Neuron (in vitro differentiated cells): ENCODE data around the gene SST.
"Not testable (repeated sequence)": the region's sequence is repeated elsewhere in the genome, so short reads cannot be mapped to it uniquely, and the experiment has no call there.

Source experiments
- H2AFZ ChIP-seq: one replicate; pipeline ENCODE4 v1.6.1; 2013; ENCODE audit warnings: low read depth, mild to moderate bottlenecking, inconsistent platforms, low read length, moderate library complexity
- H3K27me3 ChIP-seq: one replicate; pipeline ENCODE4 v1.6.1; 2013; ENCODE audit warnings: low read length; ENCODE audit not compliant: insufficient read depth
- H3K36me3 ChIP-seq: one replicate; pipeline ENCODE4 v1.6.1; 2013; ENCODE audit warnings: low read length; ENCODE audit not compliant: insufficient read depth
- H3K4me1 ChIP-seq: one replicate; pipeline ENCODE4 v1.6.1; 2013; ENCODE audit warnings: low read length; ENCODE audit not compliant: insufficient read depth
- H3K4me3 ChIP-seq: 2 replicates; pipeline ENCODE4 v1.5.1; 2013; ENCODE audit warnings: mild to moderate bottlenecking, low read length, moderate library complexity
- H3K9me3 ChIP-seq: one replicate; pipeline ENCODE4 v1.6.1; 2013; ENCODE audit warnings: low read length

SST gene

DNA sequence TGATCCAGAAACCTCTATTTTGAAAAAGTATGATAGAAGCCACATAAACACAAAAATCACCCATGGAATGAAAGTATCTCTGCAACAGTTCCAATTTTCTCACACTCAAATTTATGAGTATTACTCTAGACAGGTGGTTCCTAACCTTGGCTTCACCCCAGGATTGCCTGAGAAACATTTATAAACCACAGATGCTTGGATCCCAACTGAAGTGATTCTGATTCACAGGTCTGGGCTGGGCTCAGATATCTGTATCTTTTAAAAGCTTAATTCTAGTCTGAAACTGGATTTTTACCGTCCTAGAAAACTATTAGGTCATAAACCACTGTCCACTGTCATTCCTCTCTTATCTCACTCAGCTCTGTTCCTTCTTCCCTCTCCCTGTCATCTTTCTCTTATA lies 7.4 kb upstream of the SST start:
- no peak overlapping the region for H2AFZ ChIP-seq
- H3K36me3 ChIP-seq, result no peaks in the 10 kb centered on the region
- peaks cover 11% of the 10 kb centered on the region for H3K27me3 ChIP-seq
- H3K4me3 ChIP-seq, result no peak overlapping the region
- H3K4me1 ChIP-seq, result no peaks in the 10 kb centered on the region
- H3K9me3 ChIP-seq, result no peaks in the 10 kb centered on the region

DNA sequence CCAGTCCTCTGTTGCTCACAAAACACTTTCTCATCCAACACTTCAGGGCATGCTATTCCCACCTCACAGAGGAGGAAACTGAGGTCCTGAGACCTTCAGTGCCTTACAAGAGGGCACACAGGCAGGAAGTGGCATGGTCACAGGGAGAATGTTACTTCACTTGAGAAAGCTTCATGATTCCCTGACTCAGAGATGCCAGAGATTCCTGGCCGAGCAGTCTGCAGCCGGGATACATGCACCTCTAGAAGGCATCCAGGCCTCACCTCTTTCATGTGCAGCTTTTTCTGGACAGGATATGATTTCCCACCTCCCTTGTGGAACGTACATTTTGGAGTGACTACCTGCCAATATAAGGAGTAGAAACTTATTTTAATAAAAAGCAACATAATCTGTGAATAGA lies 2.8 kb upstream of the SST start:
- Histone ChIP-seq H3K36me3 (no peaks in the 10 kb centered on the region), H3K9me3 (no peaks in the 10 kb centered on the region), H3K4me1 (no peaks in the 10 kb centered on the region), H3K27me3 (peaks cover 37% of the 10 kb centered on the region), H3K4me3 (no peak overlapping the region), H2AFZ (no peak overlapping the region)

- H2AFZ ChIP-seq, result no peak overlapping the region
- H3K4me3 ChIP-seq, result no peak overlapping the region
- H3K36me3 ChIP-seq, result no peaks in the 10 kb centered on the region
- no peaks in the 10 kb centered on the region for H3K4me1 ChIP-seq
- H3K27me3 ChIP-seq, result peaks cover 26% of the 10 kb centered on the region
- no peaks in the 10 kb centered on the region for H3K9me3 ChIP-seq
These were observed 2.7 kb downstream of the SST start for GRCh38 chr3:187667526-187667925.

DNA sequence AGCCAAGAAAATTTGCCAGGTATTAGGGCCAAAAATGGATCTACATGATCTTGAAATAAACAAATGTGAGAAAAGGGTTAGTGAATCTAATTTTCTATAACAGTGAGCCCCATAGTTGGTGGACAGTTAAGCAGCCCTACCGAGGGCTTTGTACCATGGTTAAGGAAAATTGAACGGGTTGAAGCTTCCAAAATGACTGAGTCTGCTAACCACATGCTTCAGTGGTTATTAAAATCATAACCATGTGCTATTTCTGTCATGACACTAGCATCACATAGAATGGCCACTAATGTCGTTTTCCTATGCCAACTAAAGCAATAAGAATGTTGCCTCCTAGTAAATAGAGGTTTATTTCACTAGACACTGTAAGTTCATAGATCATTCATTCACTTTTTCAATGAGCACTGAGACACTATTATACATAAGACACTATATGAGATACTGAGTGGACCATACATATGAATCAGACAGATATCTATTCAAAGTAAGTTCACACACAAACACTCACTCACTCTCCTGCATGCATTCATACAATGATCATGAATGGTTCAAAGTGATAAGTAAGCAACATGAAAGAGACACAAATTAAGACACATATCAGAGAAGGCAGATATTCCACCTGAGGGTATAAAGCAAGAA lies 4.3 kb downstream of the SST start:
- Histone ChIP-seq H3K9me3 (no peaks in the 10 kb centered on the region), H3K4me3 (no peak overlapping the region), H3K36me3 (no peaks in the 10 kb centered on the region), H3K4me1 (no peaks in the 10 kb centered on the region), H3K27me3 (peaks cover 15% of the 10 kb centered on the region), H2AFZ (no peak overlapping the region)

GRCh38 chr3:187665010-187665409 lies 5.2 kb downstream of the SST start:
- no peaks in the 10 kb centered on the region for H3K4me1 ChIP-seq

DNA sequence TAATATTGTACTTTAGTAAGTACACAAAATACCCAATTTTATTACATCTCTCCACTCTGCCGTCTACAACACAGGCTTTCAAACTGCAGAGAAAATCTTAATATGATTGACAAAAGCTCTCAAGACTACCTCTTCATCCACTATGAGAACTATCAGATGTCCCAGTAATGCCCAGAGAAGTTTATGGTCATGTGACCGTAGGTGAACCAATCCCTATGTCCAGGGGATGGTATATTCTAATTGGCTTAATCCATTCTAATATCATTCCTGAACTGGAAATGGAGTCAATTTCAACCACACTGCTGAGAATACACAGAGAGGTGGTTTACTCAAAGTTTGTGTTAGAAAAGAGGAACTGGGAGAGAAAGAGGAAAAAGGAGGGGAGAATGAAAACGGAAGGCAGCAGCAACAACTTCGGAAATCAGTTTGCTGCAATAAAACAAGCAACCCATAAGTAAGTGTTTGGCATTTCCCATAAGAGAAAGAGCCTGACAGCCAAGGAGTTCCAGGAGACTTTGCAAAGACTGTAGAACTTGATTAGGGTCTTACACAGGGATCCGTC lies 7.3 kb downstream of the SST start:
- Histone ChIP-seq H3K36me3 (no peaks in the 10 kb centered on the region), H3K9me3 (no peaks in the 10 kb centered on the region), H2AFZ (no peak overlapping the region), H3K4me3 (no peak overlapping the region), H3K4me1 (no peaks in the 10 kb centered on the region), H3K27me3 (no peaks in the 10 kb centered on the region)

More at GRCh38 chr3:187665010-187665409, 5.2 kb downstream of the SST start:
- Histone ChIP-seq H2AFZ (no peak overlapping the region), H3K4me3 (no peak overlapping the region), H3K9me3 (no peaks in the 10 kb centered on the region), H3K36me3 (no peaks in the 10 kb centered on the region), H3K27me3 (peaks cover 6% of the 10 kb centered on the region)

- H3K36me3 ChIP-seq, result no peaks in the 10 kb centered on the region
- no peaks in the 10 kb centered on the region for H3K27me3 ChIP-seq
- no peak overlapping the region for H2AFZ ChIP-seq
- no peak overlapping the region for H3K4me3 ChIP-seq
- H3K4me1 ChIP-seq, result no peaks in the 10 kb centered on the region
- no peaks in the 10 kb centered on the region for H3K9me3 ChIP-seq
These were observed 8.9 kb downstream of the SST start for GRCh38 chr3:187661267-187661666.

DNA sequence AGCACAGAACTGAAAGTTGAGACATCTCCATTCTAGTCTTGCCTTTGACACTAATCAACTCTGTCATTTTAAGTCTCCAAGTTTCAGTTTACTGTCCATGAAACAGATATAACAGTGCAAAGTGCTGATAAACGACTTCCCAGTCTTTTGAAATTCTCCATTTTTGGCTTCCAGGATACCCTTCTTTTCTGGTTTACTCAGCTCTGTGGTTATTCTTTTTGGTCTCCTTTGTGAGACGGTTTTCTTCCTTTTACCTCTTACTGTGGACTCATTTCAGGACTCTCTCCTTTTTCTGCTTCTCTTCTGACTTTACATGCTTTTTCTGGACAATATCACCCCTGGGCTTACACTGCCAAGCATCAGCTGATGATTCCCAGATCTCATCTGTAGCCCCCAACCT lies 18.9 kb downstream of the SST start:
- H3K4me3 ChIP-seq, result no peak overlapping the region
- H3K9me3 ChIP-seq, result no peaks in the 10 kb centered on the region
- no peaks in the 10 kb centered on the region for H3K27me3 ChIP-seq
- no peaks in the 10 kb centered on the region for H3K36me3 ChIP-seq
- no peaks in the 10 kb centered on the region for H3K4me1 ChIP-seq
- no peak overlapping the region for H2AFZ ChIP-seq

DNA sequence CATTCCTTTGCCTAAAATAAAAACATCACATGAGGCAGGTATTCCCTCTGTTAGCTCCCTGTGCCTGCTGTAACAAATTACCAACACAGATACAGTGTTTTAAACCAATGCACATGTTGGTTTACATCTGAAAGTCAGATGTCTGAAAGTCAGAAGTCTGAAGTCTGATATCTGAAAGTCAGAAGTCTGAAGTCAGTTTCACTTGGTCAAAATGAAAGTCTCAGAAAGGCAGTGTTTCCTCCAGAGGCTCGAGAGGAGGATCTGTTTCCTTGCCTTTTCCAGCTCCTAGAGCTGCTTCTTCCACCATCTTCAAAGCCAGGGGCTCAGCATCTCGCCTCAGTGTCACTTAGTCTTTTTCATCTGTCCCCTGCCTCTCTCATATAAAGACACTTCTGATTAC lies 22.0 kb downstream of the SST start:
- H3K9me3 ChIP-seq, result no peaks in the 10 kb centered on the region
- H3K36me3 ChIP-seq, result no peaks in the 10 kb centered on the region
- no peak overlapping the region for H3K4me3 ChIP-seq
- no peak overlapping the region for H2AFZ ChIP-seq
- no peaks in the 10 kb centered on the region for H3K27me3 ChIP-seq
- no peaks in the 10 kb centered on the region for H3K4me1 ChIP-seq

- Histone ChIP-seq H3K36me3 (no peaks in the 10 kb centered on the region), H3K27me3 (no peaks in the 10 kb centered on the region), H3K4me1 (no peaks in the 10 kb centered on the region), H2AFZ (no peak overlapping the region), H3K9me3 (no peaks in the 10 kb centered on the region), H3K4me3 (no peak overlapping the region)
These were observed 23.1 kb downstream of the SST start for GRCh38 chr3:187646906-187647660.

GRCh38 chr3:187645379-187645778 lies 24.8 kb downstream of the SST start:
- H3K36me3 ChIP-seq, H3K4me3 ChIP-seq, H3K4me1 ChIP-seq, H3K27me3 ChIP-seq, H2AFZ ChIP-seq, H3K9me3 ChIP-seq: not testable (repeated sequence)

GRCh38 chr3:187642861-187643260 lies 27.3 kb downstream of the SST start:
- H3K9me3 ChIP-seq, result no peaks in the 10 kb centered on the region
- no peaks in the 10 kb centered on the region for H3K4me1 ChIP-seq
- no peak overlapping the region for H2AFZ ChIP-seq
- H3K36me3 ChIP-seq, result no peaks in the 10 kb centered on the region
- no peaks in the 10 kb centered on the region for H3K27me3 ChIP-seq
- no peak overlapping the region for H3K4me3 ChIP-seq

- no peaks in the 10 kb centered on the region for H3K4me1 ChIP-seq
- H3K9me3 ChIP-seq, result no peaks in the 10 kb centered on the region
- H3K4me3 ChIP-seq, result no peak overlapping the region
- no peaks in the 10 kb centered on the region for H3K36me3 ChIP-seq
- no peaks in the 10 kb centered on the region for H3K27me3 ChIP-seq
- H2AFZ ChIP-seq, result no peak overlapping the region
These were observed 28.7 kb downstream of the SST start for GRCh38 chr3:187641320-187642016.
